Renal pelvis (tissue), 4 donors: ENCODE data around the gene MYB. TPM values are rescaled to one million over a fixed set of nuclear protein-coding genes. Genes with fewer than 3 reads are reported as not detected.
"Not testable (repeated sequence)": the region's sequence is repeated elsewhere in the genome, so short reads cannot be mapped to it uniquely, and the experiment has no call there.

ENCODE experiments used
- DNase-seq: peaks from one replicate; pipeline ENCODE4 v3.0.0-alpha.2; 2013
- polyA plus RNA-seq, 3 donors: library from polyadenylated mRNA; unstranded; fragments of 120-200 nt; gene quantifications; one replicate each; pipeline ENCODE4 v1.2.1, GENCODE V29; 2013; ENCODE audit not compliant: insufficient read length in 3 of 3

MYB gene
- polyA plus RNA-seq, 3 donors = 3.9 to 5.7 (median 4.3) TPM

- no peak for DNase-seq
These were observed 18.2 kb upstream of the MYB start for GRCh38 chr6:135162678-135163439.

DNA sequence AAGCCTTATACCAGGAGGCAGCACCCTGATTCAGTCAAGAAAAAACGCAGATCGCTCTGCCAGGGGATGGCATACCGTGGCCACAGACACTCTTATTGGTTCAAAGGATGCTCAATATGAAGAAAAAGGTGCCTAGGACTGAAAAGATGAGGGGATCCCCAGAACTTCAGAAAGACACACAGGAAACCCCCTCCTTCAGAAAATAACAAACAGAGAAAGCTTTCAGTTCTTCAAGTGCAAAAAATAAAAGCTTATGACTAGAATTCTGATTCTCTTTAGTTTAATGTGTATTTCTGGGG is 17.7 kb upstream of the MYB start:
- no peak for DNase-seq

DNA sequence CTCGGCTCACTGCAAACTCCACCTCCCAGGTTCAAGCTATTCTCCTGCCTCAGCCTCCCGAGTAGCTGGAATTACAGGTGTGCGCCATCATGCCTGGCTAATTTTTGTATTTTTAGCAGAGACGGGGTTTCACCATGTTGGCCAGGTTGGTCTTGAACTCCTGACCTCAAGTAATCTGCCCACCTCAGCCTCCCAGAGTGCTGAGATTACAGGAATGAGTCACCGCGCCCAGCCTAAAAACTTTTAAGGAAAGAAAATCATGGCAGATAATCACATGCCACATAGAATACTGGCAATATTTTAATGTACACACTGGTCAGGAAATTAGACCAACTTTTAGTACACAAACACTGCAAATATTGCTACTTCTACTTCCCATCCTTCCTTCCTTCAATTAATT is 16.7 kb upstream of the MYB start:
- DNase-seq = not testable (repeated sequence)

GRCh38 chr6:135165031-135165430 is 16.1 kb upstream of the MYB start:
- DNase-seq = no peak

- no peak for DNase-seq
These were observed 14.6 kb upstream of the MYB start for GRCh38 chr6:135166515-135166914.

DNA sequence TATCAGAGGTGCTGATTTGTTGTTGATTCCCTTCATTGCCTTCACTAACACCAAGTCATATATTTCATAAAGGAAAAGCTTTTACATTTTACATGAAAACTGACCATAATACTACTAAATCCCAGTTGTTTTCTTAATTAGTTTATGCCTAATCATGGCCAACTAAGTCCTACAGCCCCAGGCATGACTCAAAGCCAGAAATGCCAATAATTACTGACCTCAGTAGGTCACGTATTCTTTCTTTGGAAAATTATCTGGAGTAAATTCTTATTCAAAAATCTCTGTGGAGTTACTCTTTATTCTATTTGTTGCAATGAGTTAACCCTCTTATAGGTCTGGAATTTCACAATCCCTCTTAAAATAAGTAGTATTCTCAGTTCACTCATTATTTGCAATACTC is 13.5 kb upstream of the MYB start:
- no peak for DNase-seq

DNA sequence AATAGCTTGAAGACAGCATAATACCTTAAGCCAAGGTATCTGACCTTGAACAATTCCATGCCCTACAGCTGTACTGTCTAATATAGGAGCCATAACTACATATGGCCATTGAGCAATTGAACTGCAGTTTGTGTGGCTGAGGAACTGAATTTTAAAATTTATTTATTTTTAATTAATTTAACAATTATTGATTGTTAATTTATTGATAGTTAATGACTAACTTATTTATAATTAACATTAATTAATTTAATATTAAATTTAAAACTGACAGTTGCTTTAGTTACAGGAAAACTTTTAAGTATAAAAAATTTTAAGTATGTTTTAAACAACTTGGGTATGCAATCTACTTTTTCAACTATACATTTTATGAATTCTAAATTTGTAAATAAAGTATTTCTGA is 12.3 kb upstream of the MYB start:
- no peak for DNase-seq

GRCh38 chr6:135170238-135170637 is 10.9 kb upstream of the MYB start:
- DNase-seq = no peak

GRCh38 chr6:135170849-135171248 is 10.3 kb upstream of the MYB start:
- DNase-seq = no peak

GRCh38 chr6:135173242-135173988 is 7.7 kb upstream of the MYB start:
- DNase-seq = no peak

- no peak for DNase-seq
These were observed 7.1 kb upstream of the MYB start for GRCh38 chr6:135173989-135174484.

DNA sequence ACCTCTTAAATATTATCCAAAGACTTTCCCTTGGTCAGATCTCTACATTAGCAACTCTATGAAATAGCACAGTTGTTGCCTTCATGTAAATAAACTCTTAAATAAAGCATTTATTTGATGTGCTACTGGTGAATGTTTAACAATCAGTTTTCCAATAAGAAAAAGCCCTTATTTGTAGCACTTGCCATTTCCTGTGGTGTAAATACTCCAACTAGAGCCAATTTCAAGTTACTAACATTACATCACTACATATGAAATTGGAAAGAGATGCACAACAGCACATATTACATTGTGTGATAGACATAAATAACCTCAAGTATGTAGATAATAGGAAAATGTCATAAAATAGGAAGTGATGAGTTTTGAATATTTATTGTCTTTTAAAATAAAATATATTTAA is 5.0 kb upstream of the MYB start:
- DNase-seq = no peak

DNA sequence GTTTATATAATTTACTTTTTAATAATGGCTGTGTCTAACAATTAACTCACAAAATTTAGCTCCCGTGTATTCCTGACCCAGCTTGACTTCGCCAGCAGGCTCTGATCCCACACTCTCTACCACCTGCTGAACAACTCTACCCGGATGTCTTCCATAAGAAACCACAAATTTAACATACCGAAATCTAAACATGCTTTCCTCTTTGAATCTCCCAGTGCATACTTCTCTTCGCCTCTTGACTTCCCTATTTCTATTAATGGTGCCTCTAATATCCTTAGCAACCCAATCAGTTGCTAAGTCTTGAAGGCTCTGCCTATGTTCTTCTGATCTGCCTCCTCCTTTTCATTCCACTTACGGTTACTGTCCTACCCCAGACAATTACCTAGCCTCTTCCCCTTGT is 4.6 kb upstream of the MYB start:
- no peak for DNase-seq

DNA sequence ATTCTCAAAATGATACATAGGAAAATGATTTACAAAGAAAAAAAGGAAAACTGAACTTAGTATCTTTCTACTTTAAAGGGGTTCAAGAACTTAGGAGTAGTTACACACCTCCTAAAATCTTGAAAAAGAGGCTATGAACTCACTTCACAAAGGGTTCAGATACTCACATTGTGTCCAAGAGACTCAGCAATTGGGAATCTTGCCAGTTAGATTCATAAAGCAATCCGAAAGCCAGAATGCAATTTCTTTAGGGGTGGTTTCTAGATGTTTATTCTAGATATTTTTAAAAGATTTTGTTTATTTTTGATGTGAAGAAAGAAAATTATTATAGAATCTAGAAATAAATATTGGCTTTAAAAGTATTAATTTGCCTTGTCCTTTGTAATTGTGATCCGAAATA is 1.7 kb upstream of the MYB start:
- DNase-seq = no peak

DNA sequence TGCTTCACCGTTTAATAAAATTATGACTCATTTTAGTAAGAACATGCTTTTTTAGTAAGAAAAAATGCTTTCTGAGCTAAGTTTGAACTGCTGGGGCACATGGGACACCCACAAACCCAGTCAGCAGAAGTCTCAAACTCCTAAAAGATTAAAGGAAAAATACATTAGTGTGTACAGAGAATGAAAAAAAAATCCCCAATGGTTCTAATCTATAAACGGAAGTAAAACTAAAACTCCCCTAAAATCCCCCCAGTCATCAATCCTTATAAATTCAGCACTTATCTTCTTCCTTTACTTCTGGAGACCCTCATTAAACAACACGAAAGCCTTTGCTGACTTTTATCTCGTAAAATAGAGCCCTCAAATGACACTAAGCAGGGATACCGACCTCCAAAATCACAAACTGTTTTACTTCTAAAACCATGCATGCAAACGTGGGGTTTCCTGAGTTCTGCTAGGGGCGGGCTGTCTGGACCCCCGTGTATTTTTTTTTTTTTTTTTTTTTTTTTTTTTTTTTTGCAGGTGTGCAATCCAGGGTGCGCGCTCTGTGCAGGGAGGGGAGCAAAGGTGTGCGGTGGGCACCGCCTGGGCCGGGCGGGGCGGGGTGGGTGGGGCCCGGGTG is 1.1 kb upstream of the MYB start:
- DNase-seq = no peak

DNA sequence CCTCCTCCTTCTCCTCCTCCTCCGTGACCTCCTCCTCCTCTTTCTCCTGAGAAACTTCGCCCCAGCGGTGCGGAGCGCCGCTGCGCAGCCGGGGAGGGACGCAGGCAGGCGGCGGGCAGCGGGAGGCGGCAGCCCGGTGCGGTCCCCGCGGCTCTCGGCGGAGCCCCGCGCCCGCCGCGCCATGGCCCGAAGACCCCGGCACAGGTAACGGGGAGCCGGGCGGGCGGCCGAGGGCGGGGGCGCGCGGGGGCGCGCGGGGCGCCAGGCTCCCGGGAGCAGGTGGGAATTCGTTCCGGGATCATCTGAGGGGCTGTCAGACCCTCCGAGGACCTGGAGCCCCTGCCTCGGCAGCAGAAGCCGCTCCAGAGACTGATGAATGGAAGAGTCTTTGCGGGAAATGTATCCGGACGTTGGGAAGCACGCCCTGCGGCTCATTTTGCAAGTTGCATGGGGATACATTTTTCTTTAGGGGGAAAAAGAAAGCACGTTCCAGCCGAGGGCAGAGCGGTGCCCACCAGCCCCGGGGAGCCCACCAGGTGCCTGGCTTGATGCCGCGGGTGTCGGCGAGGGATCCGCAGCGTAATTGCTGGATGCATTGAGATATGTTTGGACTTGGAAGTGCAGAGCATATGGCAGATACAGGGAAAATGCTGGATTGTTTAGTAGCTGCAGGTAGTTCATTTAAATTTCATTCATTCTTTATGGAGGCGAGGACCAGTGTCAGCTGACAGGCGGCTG is 394 bp downstream of the MYB start:
- peak; percentile 7 for DNase-seq

- DNase-seq = peak; percentile 8
These were observed 1.2 kb downstream of the MYB start for GRCh38 chr6:135182071-135183001.

GRCh38 chr6:135183002-135183531 is 2.0 kb downstream of the MYB start:
- DNase-seq = peak; percentile 17

DNA sequence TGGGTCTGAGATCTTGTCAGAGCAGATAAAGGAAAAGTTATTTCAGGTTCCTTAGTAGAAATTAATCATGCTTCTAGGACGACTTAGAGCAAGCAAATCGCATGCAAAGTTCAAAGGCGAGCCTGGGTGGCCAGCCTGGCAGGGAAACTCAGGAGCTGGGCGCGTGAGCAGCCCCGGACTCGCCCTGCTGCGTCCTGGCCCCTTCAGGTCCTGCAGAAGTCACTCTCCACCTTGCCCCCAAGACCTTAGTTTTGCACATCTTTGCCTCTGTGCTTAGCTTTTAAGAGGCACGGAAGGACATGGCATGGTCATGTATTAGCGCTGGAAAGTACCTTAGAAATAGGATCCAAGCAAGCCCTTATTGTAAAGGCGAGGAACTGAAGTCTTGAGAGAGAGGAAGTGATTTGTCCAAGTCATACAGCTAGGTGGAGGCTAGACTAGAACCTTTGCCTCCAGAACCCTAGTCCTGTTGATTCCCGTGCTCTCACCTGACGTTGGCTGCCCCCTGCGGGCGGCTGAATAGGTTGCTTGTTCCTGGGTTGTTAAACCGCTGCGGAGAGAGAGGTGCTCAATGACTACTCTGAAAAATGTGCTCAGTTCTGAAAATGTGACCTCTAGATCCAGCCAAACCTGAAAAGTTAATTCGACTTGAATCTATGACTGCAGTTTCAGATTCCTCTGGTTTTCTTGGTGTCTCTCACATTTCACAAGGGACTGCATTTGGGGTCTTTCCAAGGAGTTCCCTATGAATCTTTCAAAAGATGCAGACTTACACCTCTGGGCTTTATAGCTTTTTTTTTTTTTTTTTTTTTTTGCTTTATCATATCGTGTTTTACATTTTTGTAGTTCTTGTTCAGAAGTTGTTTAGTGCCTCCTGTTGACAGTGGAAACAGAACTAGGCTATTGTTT is 2.7 kb downstream of the MYB start:
- peak; percentile 40 for DNase-seq

- no peak for DNase-seq
These were observed 4.4 kb downstream of the MYB start for GRCh38 chr6:135185483-135185882.
